Endothelial cell of umbilical vein (primary cell): Measurements from ENCODE around the gene ARL5B. TPM values are rescaled to one million over a fixed set of nuclear protein-coding genes. Genes with fewer than 3 reads are reported as not detected.

Experiments
- BruUV-seq: library from RNA; stranded (reverse); fragments of 400-500 nt; replicated peaks from 2 replicates; lab custom pipeline; 2021; lab: Mats Ljungman, UMichigan
- CTCF ChIA-PET: fragments of 300-600, 350-600 bp; sonication (Branson Sonifier 250); formaldehyde crosslinking; loops from one replicate; lab custom pipeline; 2021; ENCODE audit warnings: antibody characterized with exemption, inconsistent platforms; lab: Charles Lee
- POLR2A ChIA-PET: fragments of 300-600, 350-600 bp; sonication (Branson Sonifier 250); formaldehyde crosslinking; loops from one replicate; lab custom pipeline; 2021; ENCODE audit warnings: antibody characterized with exemption, inconsistent platforms; lab: Charles Lee
- DNase-seq: peaks from one replicate; pipeline ENCODE4 v3.0.0-alpha.2; 2011; ENCODE audit warnings: low read depth, low spot score
- FAIRE-seq: peaks from 2 replicates; lab custom pipeline; 2011; peaks lifted over from hg19 to GRCh38; lab: Jason Lieb, UNC
- H2AFZ ChIP-seq: 2 replicates; pipeline ENCODE4 v1.6.0; 2012; ENCODE audit warnings: low read depth, low read length, control low read depth, inconsistent platforms
- H3K27ac ChIP-seq: 2 replicates; pipeline ENCODE4 v1.5.1; 2011; ENCODE audit warnings: low read depth, mild to moderate bottlenecking, control low read depth, low read length, moderate library complexity; ENCODE audit not compliant: insufficient read depth
- H3K27me3 ChIP-seq, 2 experiments: 2 replicates each; pipeline versions ENCODE4 v1.6.0 to v1.6.1; 2011; ENCODE audit warnings: low read length in 2 of 2, mixed read lengths in 1 of 2; ENCODE audit not compliant: control insufficient read depth in 2 of 2, insufficient read depth in 2 of 2
- H3K36me3 ChIP-seq, 2 experiments: 2 replicates in 1 of 2; 3 replicates in 1 of 2; pipeline ENCODE4 v1.5.1; 2011; ENCODE audit warnings: low read length in 2 of 2, mild to moderate bottlenecking in 1 of 2, moderate library complexity in 1 of 2; ENCODE audit not compliant: control insufficient read depth in 2 of 2, insufficient read depth in 2 of 2; ENCODE audit errors: extremely low read depth in 1 of 2
- H3K4me1 ChIP-seq: 3 replicates; pipeline ENCODE4 v1.5.1; 2011; ENCODE audit warnings: mild to moderate bottlenecking, low read length; ENCODE audit not compliant: control insufficient read depth, insufficient read depth; ENCODE audit errors: extremely low read depth
- H3K4me2 ChIP-seq: 2 replicates; pipeline ENCODE4 v1.6.1; 2011; ENCODE audit warnings: low read length, control low read depth, mixed read lengths; ENCODE audit not compliant: insufficient read depth
- H3K4me3 ChIP-seq, 3 experiments: fragments of 200-600 bp in 1 of 3; sonication (generic), shearing (Covaris generic) in 1 of 3; replicated peaks in 1 of 3; 2 replicates each; pipeline ENCODE4 v1.5.1; 2011 to 2016; ENCODE audit warnings: control low read depth in 3 of 3, low read length in 3 of 3, mild to moderate bottlenecking in 2 of 3, inconsistent platforms in 1 of 3, low read depth in 1 of 3, moderate library complexity in 1 of 3; ENCODE audit not compliant: insufficient read depth in 1 of 3
- H3K79me2 ChIP-seq: 2 replicates; pipeline ENCODE4 v1.6.0; 2012; ENCODE audit warnings: low read length, inconsistent platforms; ENCODE audit not compliant: control insufficient read depth, insufficient read depth
- H3K9ac ChIP-seq: replicated peaks from 2 replicates; pipeline ENCODE3; 2011; ENCODE audit warnings: low read length, control low read depth; ENCODE audit not compliant: insufficient read depth; ENCODE audit errors: extremely low read depth
- H3K9me1 ChIP-seq: replicated peaks from 3 replicates; pipeline ENCODE4 v1.6.0; 2011; ENCODE audit warnings: mild to moderate bottlenecking, low read length; ENCODE audit not compliant: control insufficient read depth, insufficient read depth; ENCODE audit errors: extremely low read depth
- H3K9me3 ChIP-seq: replicated peaks from 2 replicates; pipeline ENCODE4 v1.5.1; 2012; ENCODE audit warnings: low read length, inconsistent platforms; ENCODE audit not compliant: control insufficient read depth, insufficient read depth
- H4K20me1 ChIP-seq: replicated peaks from 2 replicates; pipeline ENCODE3; 2011; ENCODE audit warnings: mild to moderate bottlenecking, low read length; ENCODE audit not compliant: control insufficient read depth, insufficient read depth; ENCODE audit errors: extremely low read depth
- JUN ChIP-seq: IDR thresholded peaks from 2 replicates; pipeline ENCODE4 v1.6.1; 2011; ENCODE audit warnings: borderline replicate concordance, low read depth; ENCODE audit not compliant: insufficient read length, insufficient read depth
- MYC ChIP-seq: IDR thresholded peaks from one replicate; pipeline ENCODE4 v1.6.1; 2011; ENCODE audit warnings: mild to moderate bottlenecking, low read depth, low read length
- POLR2AphosphoS5 ChIP-seq: IDR thresholded peaks from 2 replicates; pipeline ENCODE4 v1.6.1; 2012; ENCODE audit warnings: low read depth, mild to moderate bottlenecking, control low read depth, low read length, moderate library complexity; ENCODE audit not compliant: insufficient read depth
- dilution Hi-C: fragments of 300-500 bp; cut with MboI; formaldehyde crosslinking; loops from one replicate; pipeline ENCODE4 v1.15.0; 2019; ENCODE audit warnings: low sequenced_read_pairs; ENCODE audit not compliant: extremely low pct_ligation_motif_present
- intact Hi-C: fragments of 100-400 bp; cut with micrococcal nuclease; formaldehyde crosslinking; loops from one replicate; pipeline ENCODE4 v1.10.0; 2022
- polyA plus RNA-seq, 4 experiments: library from polyadenylated mRNA; depleted of rRNA in 3 of 4; stranded (reverse) in 3 of 4; unstranded in 1 of 4; fragments of >200 nt; gene quantifications; 2 replicates each; pipeline versions ENCODE4 v1.2.1 to v1.2.3, GENCODE V29; 2011 to 2012; ENCODE audit warnings: missing spikeins in 1 of 4
- total RNA-seq: library from RNA; stranded (reverse); gene quantifications from 2 replicates; pipeline ENCODE4 v1.2.3, GENCODE V29; 2021
- TF ChIP-seq, protein P1 (sequence below), 2 donors: IDR thresholded peaks; 1 replicate in 1 of 2; 2 replicates in 1 of 2; pipeline ENCODE4 v1.5.1; 2011; ENCODE audit warnings: low read length in 2 of 2, mild to moderate bottlenecking in 2 of 2, moderate library complexity in 2 of 2, control low read depth in 1 of 2, inconsistent platforms in 1 of 2, low read depth in 1 of 2; ENCODE audit not compliant: insufficient read depth in 1 of 2; ENCODE audit errors: extremely low read depth in 1 of 2
- TF ChIP-seq, protein P2 (sequence below): IDR thresholded peaks from 2 replicates; pipeline ENCODE4 v1.6.1; 2011; ENCODE audit not compliant: insufficient read depth, insufficient read length

The ARL5B gene
- total and polyA plus RNA-seq, 2 donors (not counting 3 experiments of a cell fraction or from before 2014, with no cell fraction given), result 5.1 to 19.1 TPM

DNA sequence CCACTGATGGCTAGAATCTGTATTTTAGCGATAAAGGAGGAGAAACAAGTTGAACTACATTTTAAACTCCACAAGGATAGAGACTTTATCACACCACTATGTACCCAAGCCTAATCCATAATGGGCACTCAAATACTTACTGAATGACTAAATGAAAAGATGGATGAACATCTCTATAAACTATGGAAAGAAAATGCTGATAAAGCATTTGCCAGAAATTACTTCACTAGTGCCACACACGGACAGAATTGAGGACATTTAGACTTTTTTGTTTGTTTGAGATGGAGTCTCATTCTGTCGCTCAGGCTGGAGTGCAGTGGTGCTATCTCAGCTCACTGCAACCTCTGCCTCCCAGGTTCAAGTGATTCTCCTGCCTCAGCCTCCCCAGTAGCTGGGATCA lies 6.1 kb upstream of the ARL5B start:
- ChIA-PET CTCF (no interaction called here), POLR2A (interaction anchor here (0.7 kb wide), 1 partner anchor 8 kb away, joined by 10 read pairs; no protein-coding TSS in a partner anchor)
- FAIRE-seq, result no peak

More for the DNA sequence above, 6.1 kb upstream of the ARL5B start:
- Histone ChIP-seq H3K9me1 (no peaks in the 10 kb centered on the region), H3K9ac (no peak overlapping the region), H3K4me1 (peaks cover 21% of the 10 kb centered on the region), H3K36me3 (no peaks in the 10 kb centered on the region), H2AFZ (no peak overlapping the region), H3K27me3 (no peaks in the 10 kb centered on the region), H3K4me2 (no peak overlapping the region), H3K27ac (no peak overlapping the region), H3K9me3 (no peaks in the 10 kb centered on the region), H4K20me1 (no peaks in the 10 kb centered on the region), H3K4me3 (no peak overlapping the region), H3K79me2 (peaks cover 11% of the 10 kb centered on the region)
- intact Hi-C loops (no loop called here), dilution Hi-C loops (no loop called here)
- DNase-seq, result no peak
- BruUV-seq, result no TSS peak
- TF ChIP-seq, protein P1, sequence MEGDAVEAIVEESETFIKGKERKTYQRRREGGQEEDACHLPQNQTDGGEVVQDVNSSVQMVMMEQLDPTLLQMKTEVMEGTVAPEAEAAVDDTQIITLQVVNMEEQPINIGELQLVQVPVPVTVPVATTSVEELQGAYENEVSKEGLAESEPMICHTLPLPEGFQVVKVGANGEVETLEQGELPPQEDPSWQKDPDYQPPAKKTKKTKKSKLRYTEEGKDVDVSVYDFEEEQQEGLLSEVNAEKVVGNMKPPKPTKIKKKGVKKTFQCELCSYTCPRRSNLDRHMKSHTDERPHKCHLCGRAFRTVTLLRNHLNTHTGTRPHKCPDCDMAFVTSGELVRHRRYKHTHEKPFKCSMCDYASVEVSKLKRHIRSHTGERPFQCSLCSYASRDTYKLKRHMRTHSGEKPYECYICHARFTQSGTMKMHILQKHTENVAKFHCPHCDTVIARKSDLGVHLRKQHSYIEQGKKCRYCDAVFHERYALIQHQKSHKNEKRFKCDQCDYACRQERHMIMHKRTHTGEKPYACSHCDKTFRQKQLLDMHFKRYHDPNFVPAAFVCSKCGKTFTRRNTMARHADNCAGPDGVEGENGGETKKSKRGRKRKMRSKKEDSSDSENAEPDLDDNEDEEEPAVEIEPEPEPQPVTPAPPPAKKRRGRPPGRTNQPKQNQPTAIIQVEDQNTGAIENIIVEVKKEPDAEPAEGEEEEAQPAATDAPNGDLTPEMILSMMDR (IDR thresholded peaks at IDR 0.05; ENCODE audit: extremely low read depth in 1 of 2, insufficient read depth in 1 of 2, low read depth in 1 of 2, low read length in 2 of 2), result no peak
- TF ChIP-seq POLR2AphosphoS5 (no peak), MYC (no peak), JUN (no peak)
- TF ChIP-seq, protein P2, sequence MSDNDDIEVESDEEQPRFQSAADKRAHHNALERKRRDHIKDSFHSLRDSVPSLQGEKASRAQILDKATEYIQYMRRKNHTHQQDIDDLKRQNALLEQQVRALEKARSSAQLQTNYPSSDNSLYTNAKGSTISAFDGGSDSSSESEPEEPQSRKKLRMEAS, result no peak
